Measurements from ENCODE around the gene OCIAD1. TPM values are rescaled to one million over a fixed set of nuclear protein-coding genes. Genes with fewer than 3 reads are reported as not detected.
"Not testable (repeated sequence)": the region's sequence is repeated elsewhere in the genome, so short reads cannot be mapped to it uniquely, and the experiment has no call there.

Gene OCIAD1
- total RNA-seq, 2 donors from 2014 or later = 80.6 to 90.7 TPM

- intact Hi-C loops (cut with DNase I) = not testable (repeated sequence)
These were observed 33.8 kb downstream of the OCIAD1 start for GRCh38 chr4:48864696-48865095.

DNA sequence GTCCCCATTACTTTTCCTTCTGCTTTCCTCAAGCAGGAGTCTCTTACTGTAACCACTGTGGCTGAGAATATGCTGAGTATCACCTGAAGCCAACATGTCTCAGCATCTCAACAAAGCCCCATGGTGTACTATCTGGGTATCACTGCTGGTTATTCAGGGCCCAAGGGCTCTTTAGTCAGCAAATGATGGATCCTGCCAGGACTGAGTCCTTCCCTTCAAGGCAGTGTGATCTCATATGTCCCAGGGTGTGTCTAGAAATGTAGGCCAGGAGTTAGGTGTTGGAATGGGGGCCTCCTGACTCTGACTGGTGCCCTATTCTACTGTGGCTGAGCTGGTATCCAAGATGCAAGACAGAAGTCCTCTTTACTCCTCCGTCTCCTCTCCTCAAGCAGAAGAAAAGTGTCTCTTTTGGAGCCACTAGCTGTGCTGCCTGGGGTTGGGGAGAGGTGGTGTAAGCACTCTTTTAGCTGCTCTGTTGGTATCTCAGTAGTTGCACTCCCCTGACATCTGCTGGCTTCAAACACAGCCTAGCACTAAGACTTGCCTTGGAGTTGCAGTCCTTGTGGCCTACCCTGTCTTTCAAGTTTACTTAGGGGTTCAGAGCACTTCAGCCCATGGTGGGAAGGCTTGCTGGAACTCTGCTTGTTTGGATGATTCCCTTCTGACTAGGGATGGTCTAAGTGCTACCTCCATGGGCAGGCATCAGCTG lies 47.1 kb downstream of the OCIAD1 start:
- intact Hi-C loops (cut with DNase I) = no loop called here

More at GRCh38 chr4:48864696-48865095, 33.8 kb downstream of the OCIAD1 start:
- not testable (repeated sequence) for DNase-seq (ENCODE audit: low spot score)

GRCh38 chr4:48879561-48880442 lies 48.9 kb downstream of the OCIAD1 start:
- intact Hi-C loops (cut with DNase I) = no loop called here
- DNase-seq (ENCODE audit: low spot score) = no peak

More for the DNA sequence above, 47.1 kb downstream of the OCIAD1 start:
- no peak for DNase-seq (ENCODE audit: low spot score)

DNA sequence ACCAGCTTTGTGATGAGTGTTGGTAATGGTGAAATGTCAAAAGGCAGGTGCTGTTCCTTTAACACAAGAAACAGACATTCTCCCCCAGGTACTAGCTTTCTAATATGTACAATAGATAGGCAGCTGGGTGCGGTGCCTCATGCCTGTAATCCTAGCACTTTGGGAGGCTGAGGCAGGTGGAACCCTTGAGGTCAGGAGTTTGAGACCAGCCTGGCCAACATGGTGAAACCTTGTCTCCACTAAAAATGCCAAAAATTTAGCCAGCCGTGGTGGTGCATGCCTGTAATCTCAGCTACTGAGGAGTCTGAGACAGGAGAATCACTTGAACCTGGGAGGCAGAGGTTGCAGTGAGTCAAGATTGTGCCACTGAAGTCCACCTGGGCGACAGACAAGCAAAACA lies 50.8 kb downstream of the OCIAD1 start:
- DNase-seq (ENCODE audit: low spot score); intact Hi-C loops (cut with DNase I): not testable (repeated sequence)

GRCh38 chr4:48889750-48890149 lies 58.9 kb downstream of the OCIAD1 start:
- DNase-seq (ENCODE audit: low spot score); intact Hi-C loops (cut with DNase I): not testable (repeated sequence)

DNA sequence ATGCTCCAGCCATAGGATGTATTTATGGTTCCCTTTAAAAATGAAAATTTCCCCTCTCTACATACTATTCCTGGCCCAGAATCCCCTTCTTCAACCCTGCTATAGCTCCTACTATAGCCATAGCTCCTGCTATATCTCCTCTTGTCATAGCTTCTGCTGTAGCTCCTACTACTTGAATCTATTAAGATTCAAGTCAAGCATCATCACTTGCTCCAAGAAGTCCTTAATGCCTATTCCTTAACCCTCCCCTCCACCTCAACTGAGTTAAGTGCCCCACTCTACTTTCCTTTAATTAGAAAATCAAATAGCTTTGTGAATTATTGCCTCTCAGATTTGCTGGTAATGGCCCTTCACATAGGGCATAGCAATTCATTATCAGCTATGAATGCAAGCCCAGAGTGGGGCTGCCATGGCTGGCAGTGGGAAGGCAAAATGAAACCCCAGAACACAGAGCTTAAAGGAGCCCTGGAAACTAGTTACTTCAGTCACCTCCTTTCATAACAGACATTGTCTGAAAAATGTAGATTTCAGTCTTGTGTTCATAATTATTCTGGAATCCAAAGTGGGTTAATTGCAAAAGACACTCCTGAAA lies 60.2 kb downstream of the OCIAD1 start:
- intact Hi-C loops (cut with DNase I) = no loop called here
- DNase-seq (ENCODE audit: low spot score) = no peak

DNA sequence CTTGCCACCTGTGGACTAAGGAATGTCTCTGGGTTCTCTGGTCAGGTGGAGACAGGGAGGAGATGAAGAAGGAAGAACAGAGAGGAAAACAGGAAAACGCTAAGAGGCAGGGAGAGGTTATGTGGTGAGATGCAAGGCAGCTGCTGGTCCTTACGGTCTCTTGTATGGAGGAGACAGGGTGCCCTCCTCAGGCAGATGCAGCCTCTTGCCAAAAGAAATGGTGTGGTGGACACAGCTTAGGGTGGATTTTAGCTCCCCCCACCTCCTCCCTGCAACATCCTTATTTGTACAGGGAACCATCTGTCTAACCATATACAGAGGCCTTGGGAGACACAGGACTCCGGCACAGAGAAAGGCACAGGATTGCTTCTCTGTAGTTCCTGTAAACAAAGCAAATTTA lies 66.0 kb downstream of the OCIAD1 start:
- intact Hi-C loops (cut with DNase I) = no loop called here

DNA sequence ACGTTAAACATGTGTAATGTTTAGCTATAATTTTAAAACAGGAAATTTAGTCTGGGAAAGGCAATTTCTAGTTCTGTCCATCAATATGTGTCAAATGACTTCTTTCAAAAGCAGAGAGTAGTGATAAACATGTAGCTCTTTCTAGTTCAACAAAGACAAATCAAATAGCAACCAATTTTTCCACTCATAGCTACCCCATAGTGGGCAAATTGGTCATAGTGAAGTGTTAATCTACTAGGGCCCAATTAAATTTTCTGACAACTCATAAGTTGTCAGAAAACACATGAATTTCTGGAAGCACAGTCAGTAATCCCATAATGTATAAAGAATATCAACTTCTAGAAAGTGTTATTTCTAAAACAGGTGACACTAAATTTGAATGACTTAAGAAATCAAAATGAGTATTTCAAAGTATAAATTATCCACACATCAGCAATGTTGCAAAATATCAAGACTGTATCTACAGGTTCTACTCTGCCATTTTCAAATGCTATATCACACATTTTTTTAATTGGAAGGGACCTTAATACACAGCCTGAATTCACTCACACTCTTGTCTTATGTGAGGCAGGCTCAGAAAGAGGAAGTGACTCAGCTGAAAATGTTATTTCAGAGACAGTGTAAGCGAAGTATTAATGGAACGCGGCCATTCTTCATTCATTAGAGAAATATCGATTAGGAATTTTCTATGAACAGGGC lies 68.0 kb downstream of the OCIAD1 start:
- DNase-seq (ENCODE audit: low spot score) = no peak

More for the DNA sequence above, 66.0 kb downstream of the OCIAD1 start:
- DNase-seq (ENCODE audit: low spot score) = no peak

DNA sequence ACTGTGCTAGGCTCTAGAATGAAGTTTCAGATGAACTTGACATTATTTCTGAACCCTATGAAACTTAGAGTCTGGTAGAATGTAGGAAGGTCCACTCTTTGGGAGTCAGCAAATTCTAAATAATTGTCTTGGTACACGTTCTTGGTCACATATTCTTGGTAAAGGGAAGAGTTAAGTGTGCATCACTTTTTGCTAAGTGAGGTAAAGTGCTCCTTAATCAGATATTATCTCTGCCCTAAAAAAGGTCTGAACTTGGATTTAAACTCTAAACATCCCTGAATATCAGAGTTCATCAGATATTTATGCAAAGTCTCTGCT lies 68.5 kb downstream of the OCIAD1 start:
- intact Hi-C loops (cut with DNase I) = no loop called here
- no peak for DNase-seq (ENCODE audit: low spot score)

More for the DNA sequence above, 68.0 kb downstream of the OCIAD1 start:
- intact Hi-C loops (cut with DNase I) = no loop called here

DNA sequence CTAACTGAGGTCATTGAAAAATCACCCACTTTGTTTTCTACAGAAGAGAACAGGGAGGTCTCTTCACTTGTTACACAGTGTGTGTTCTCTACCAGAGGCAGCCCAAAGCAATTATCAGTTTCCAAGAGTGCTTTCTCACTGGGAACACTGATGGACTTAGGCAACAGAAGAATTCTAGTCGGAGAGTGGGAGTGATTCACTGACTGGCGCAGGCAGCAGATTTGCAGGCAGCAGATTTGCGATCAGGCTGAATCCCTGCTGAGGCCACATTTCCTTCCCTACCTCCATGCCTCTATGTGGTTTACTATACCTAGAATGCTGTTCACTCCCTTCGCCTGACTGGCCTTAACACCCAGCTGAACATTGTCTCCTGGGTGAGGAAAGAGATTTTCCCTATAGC lies 69.1 kb downstream of the OCIAD1 start:
- DNase-seq (ENCODE audit: low spot score) = no peak
- intact Hi-C loops (cut with DNase I) = no loop called here

DNA sequence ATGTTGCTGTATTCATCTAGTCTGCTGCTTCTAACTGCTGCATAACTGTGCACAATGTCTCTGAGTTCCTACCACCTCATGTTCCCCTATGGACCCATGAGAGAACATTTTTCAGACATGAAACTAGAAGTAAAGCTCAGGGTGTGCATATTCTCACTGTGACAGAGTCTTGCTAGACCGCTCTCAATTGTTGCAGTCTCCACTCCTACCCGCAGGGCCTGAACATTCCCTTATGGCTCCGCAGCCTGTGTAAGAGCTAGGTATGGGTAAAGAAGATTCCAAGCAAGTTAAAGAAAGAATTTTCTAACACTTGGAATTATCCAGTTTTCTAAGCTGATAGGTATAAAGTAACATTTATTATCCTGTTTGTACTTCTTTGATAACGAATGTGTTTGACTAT lies 70.3 kb downstream of the OCIAD1 start:
- intact Hi-C loops (cut with DNase I) = no loop called here
- DNase-seq (ENCODE audit: low spot score) = no peak

- intact Hi-C loops (cut with DNase I) = no loop called here
- DNase-seq (ENCODE audit: low spot score) = no peak
These were observed 71.4 kb downstream of the OCIAD1 start for GRCh38 chr4:48902266-48902665.

DNA sequence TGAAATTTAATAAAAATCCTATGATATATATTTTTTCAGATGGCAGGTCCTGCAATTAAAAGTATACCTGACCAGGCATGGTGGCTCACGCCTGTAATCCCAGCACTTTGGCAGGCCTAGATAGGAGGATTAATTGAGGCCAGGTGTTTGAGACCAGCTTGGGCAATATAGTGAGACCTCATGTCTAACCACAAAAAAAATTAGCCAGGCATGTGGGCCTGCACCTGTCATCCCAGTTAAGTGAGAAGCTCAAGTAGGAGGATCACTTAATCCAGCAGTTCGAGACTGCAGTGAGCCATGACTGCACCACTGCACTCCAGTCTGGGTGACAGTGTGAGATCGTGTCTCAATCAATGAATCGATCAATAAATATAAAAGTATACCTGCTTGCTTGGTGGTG lies 73.2 kb downstream of the OCIAD1 start:
- DNase-seq (ENCODE audit: low spot score) = no peak
- intact Hi-C loops (cut with DNase I) = no loop called here

- DNase-seq (ENCODE audit: low spot score) = no peak
- intact Hi-C loops (cut with DNase I) = no loop called here
These were observed 73.8 kb downstream of the OCIAD1 start for GRCh38 chr4:48904541-48905142.

GRCh38 chr4:48905363-48906015 lies 74.6 kb downstream of the OCIAD1 start:
- intact Hi-C loops (cut with DNase I) = no loop called here
- DNase-seq (ENCODE audit: low spot score) = no peak

DNA sequence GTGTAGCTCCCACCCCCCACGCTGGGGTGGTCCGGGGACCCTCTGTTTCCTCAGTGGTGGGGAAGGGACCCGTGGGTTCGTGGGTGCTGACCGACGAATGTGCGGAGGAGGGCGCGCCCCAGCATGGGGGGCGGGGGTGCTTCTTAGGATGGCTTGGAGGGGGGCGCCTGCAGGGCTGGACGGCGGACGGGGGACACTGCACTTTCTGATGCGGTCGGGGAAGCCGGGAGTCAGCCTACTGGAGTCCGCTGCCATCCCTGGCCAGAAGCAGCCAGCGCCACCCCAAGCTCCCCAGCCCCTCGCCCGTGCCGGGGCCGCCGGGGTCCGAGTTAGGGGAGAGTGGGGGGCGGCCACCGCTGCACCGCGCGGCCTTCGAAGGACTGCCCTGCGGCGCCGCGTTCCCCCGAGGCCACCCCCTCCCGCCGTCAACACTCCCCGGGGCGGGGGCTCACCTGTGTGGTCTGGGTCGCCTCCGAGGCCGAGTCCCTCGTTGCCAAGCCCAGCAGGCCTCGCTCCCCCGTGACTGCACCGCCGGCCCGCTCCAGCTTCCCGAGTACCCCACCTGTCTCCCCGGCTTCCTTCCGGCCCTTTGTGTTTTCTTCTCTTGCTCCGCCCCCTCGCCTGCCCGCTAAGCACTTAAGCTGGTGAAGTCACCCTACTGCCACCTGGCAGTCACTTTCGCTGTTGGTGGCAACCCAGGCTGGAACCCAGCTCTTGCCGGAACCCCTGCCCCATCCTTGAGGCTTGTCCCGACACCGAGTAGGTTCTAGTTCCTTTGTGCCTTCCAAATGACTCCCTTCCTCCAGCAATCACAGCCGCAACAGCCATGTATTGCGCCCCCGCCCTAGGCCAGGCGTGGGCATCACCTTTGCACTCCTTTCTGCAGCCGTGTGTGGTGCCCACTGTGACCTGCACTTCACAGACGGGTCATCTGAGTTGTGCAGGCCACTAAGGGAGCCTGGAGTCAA lies 75.6 kb downstream of the OCIAD1 start, which contains the start of gene OCIAD2:
Gene OCIAD2, minus strand, starts transcription at position 569 of the 968 bp plus-strand sequence. CDS start 2,225 bp downstream, outside the sequence.
- intact Hi-C loops (cut with DNase I) = no loop called here

DNA sequence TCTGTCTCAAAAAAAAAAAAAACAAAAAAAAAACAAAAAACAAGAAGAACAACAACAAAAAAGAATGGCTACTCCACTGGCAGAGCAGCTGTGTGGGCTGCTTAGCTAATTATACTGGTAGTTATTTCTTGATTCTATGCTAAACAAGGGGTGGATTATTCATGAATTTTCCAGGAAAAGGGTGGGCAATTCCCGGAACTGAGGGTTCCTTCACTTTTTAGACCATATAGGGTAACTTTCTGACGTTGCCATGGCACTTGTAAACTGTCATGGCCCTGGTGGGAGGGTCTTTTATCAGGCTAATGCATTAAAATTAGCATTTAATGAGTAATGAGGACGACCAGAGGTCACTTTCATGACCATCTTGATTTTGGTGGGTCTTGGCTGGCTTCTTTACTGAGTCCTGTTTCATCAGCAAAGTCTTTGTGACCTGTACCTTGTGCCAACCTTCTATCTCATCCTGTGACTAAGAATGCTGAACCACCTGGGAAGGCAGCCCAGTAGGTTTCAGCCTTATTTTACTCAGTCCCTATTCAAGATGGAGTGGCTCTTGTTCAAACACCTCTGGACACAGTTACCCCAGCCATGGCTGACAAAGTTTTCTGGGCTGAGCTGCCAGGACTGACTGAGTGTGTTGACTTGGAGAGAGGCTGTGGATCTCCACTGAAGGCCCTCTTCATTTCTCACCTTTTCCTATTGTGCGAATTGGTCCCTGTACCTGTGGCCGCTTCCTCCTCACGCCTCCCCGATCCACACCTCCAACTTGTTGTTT lies 77.0 kb downstream of the OCIAD1 start:
- no peak for DNase-seq (ENCODE audit: low spot score)
- intact Hi-C loops (cut with DNase I) = no loop called here

More for the DNA sequence above, 75.6 kb downstream of the OCIAD1 start, which contains the start of gene OCIAD2:
- DNase-seq (ENCODE audit: low spot score) = no peak

Measured in posterior vena cava (tissue), 2 donors.